Endothelial cell of umbilical vein (primary cell): ENCODE measurements around the gene PPP2R3B. TPM values are rescaled to one million over a fixed set of nuclear protein-coding genes. Genes with fewer than 3 reads are reported as not detected.

Experiments
- BruUV-seq: library from RNA; stranded (reverse); fragments of 400-500 nt; replicated peaks from 2 replicates; lab custom pipeline; 2021; lab: Mats Ljungman, UMichigan
- CTCF ChIA-PET: fragments of 300-600, 350-600 bp; sonication (Branson Sonifier 250); formaldehyde crosslinking; loops from one replicate; lab custom pipeline; 2021; ENCODE audit warnings: antibody characterized with exemption, inconsistent platforms; lab: Charles Lee
- POLR2A ChIA-PET: fragments of 300-600, 350-600 bp; sonication (Branson Sonifier 250); formaldehyde crosslinking; loops from one replicate; lab custom pipeline; 2021; ENCODE audit warnings: antibody characterized with exemption, inconsistent platforms; lab: Charles Lee
- DNase-seq: peaks from one replicate; pipeline ENCODE4 v3.0.0-alpha.2; 2011; ENCODE audit warnings: low read depth, low spot score
- FAIRE-seq: peaks from 2 replicates; lab custom pipeline; 2011; peaks lifted over from hg19 to GRCh38; lab: Jason Lieb, UNC
- H2AFZ ChIP-seq: 2 replicates; pipeline ENCODE4 v1.6.0; 2012; ENCODE audit warnings: low read depth, low read length, control low read depth, inconsistent platforms
- H3K27ac ChIP-seq: 2 replicates; pipeline ENCODE4 v1.5.1; 2011; ENCODE audit warnings: low read depth, mild to moderate bottlenecking, control low read depth, low read length, moderate library complexity; ENCODE audit not compliant: insufficient read depth
- H3K27me3 ChIP-seq, 2 experiments: 2 replicates each; pipeline versions ENCODE4 v1.6.0 to v1.6.1; 2011; ENCODE audit warnings: low read length in 2 of 2, mixed read lengths in 1 of 2; ENCODE audit not compliant: control insufficient read depth in 2 of 2, insufficient read depth in 2 of 2
- H3K36me3 ChIP-seq, 2 experiments: 2 replicates in 1 of 2; 3 replicates in 1 of 2; pipeline ENCODE4 v1.5.1; 2011; ENCODE audit warnings: low read length in 2 of 2, mild to moderate bottlenecking in 1 of 2, moderate library complexity in 1 of 2; ENCODE audit not compliant: control insufficient read depth in 2 of 2, insufficient read depth in 2 of 2; ENCODE audit errors: extremely low read depth in 1 of 2
- H3K4me1 ChIP-seq: 3 replicates; pipeline ENCODE4 v1.5.1; 2011; ENCODE audit warnings: mild to moderate bottlenecking, low read length; ENCODE audit not compliant: control insufficient read depth, insufficient read depth; ENCODE audit errors: extremely low read depth
- H3K4me2 ChIP-seq: 2 replicates; pipeline ENCODE4 v1.6.1; 2011; ENCODE audit warnings: low read length, control low read depth, mixed read lengths; ENCODE audit not compliant: insufficient read depth
- H3K4me3 ChIP-seq, 3 experiments: fragments of 200-600 bp in 1 of 3; sonication (generic), shearing (Covaris generic) in 1 of 3; replicated peaks in 1 of 3; 2 replicates each; pipeline ENCODE4 v1.5.1; 2011 to 2016; ENCODE audit warnings: control low read depth in 3 of 3, low read length in 3 of 3, mild to moderate bottlenecking in 2 of 3, inconsistent platforms in 1 of 3, low read depth in 1 of 3, moderate library complexity in 1 of 3; ENCODE audit not compliant: insufficient read depth in 1 of 3
- H3K79me2 ChIP-seq: 2 replicates; pipeline ENCODE4 v1.6.0; 2012; ENCODE audit warnings: low read length, inconsistent platforms; ENCODE audit not compliant: control insufficient read depth, insufficient read depth
- H3K9ac ChIP-seq: replicated peaks from 2 replicates; pipeline ENCODE3; 2011; ENCODE audit warnings: low read length, control low read depth; ENCODE audit not compliant: insufficient read depth; ENCODE audit errors: extremely low read depth
- H3K9me1 ChIP-seq: replicated peaks from 3 replicates; pipeline ENCODE4 v1.6.0; 2011; ENCODE audit warnings: mild to moderate bottlenecking, low read length; ENCODE audit not compliant: control insufficient read depth, insufficient read depth; ENCODE audit errors: extremely low read depth
- H3K9me3 ChIP-seq: replicated peaks from 2 replicates; pipeline ENCODE4 v1.5.1; 2012; ENCODE audit warnings: low read length, inconsistent platforms; ENCODE audit not compliant: control insufficient read depth, insufficient read depth
- H4K20me1 ChIP-seq: replicated peaks from 2 replicates; pipeline ENCODE3; 2011; ENCODE audit warnings: mild to moderate bottlenecking, low read length; ENCODE audit not compliant: control insufficient read depth, insufficient read depth; ENCODE audit errors: extremely low read depth
- CTCF ChIP-seq, 2 donors: IDR thresholded peaks; 1 replicate in 1 of 2; 2 replicates in 1 of 2; pipeline ENCODE4 v1.5.1; 2011; ENCODE audit warnings: low read length in 2 of 2, mild to moderate bottlenecking in 2 of 2, moderate library complexity in 2 of 2, control low read depth in 1 of 2, inconsistent platforms in 1 of 2, low read depth in 1 of 2; ENCODE audit not compliant: insufficient read depth in 1 of 2; ENCODE audit errors: extremely low read depth in 1 of 2
- EZH2 ChIP-seq: IDR thresholded peaks from 2 replicates; pipeline ENCODE4 v1.6.1; 2012; ENCODE audit warnings: borderline replicate concordance, low read depth, mild to moderate bottlenecking, moderate library complexity, low read length, inconsistent platforms; ENCODE audit not compliant: severe bottlenecking
- FOS ChIP-seq: IDR thresholded peaks from 2 replicates; pipeline ENCODE4 v1.6.1; 2011; ENCODE audit warnings: mild to moderate bottlenecking, low read length, moderate library complexity, borderline replicate concordance; ENCODE audit not compliant: insufficient read depth
- GATA2 ChIP-seq: IDR thresholded peaks from 2 replicates; pipeline ENCODE4 v1.7.0; 2011; ENCODE audit warnings: low read depth, mild to moderate bottlenecking, moderate library complexity, mixed read lengths, low read length; ENCODE audit not compliant: insufficient read length, insufficient read depth
- JUN ChIP-seq: IDR thresholded peaks from 2 replicates; pipeline ENCODE4 v1.6.1; 2011; ENCODE audit warnings: borderline replicate concordance, low read depth; ENCODE audit not compliant: insufficient read length, insufficient read depth
- MAX ChIP-seq: IDR thresholded peaks from 2 replicates; pipeline ENCODE4 v1.6.1; 2011; ENCODE audit not compliant: insufficient read depth, insufficient read length
- MYC ChIP-seq: IDR thresholded peaks from one replicate; pipeline ENCODE4 v1.6.1; 2011; ENCODE audit warnings: mild to moderate bottlenecking, low read depth, low read length
- POLR2A ChIP-seq: IDR thresholded peaks from 2 replicates; pipeline ENCODE4 v1.6.1; 2012; ENCODE audit warnings: low read depth, mild to moderate bottlenecking, control low read depth, low read length
- POLR2AphosphoS5 ChIP-seq: IDR thresholded peaks from 2 replicates; pipeline ENCODE4 v1.6.1; 2012; ENCODE audit warnings: low read depth, mild to moderate bottlenecking, control low read depth, low read length, moderate library complexity; ENCODE audit not compliant: insufficient read depth
- dilution Hi-C: fragments of 300-500 bp; cut with MboI; formaldehyde crosslinking; loops from one replicate; pipeline ENCODE4 v1.15.0; 2019; ENCODE audit warnings: low sequenced_read_pairs; ENCODE audit not compliant: extremely low pct_ligation_motif_present
- intact Hi-C: fragments of 100-400 bp; cut with micrococcal nuclease; formaldehyde crosslinking; loops from one replicate; pipeline ENCODE4 v1.10.0; 2022
- polyA plus RNA-seq, 4 experiments: library from polyadenylated mRNA; depleted of rRNA in 3 of 4; stranded (reverse) in 3 of 4; unstranded in 1 of 4; fragments of >200 nt; gene quantifications; 2 replicates each; pipeline versions ENCODE4 v1.2.1 to v1.2.3, GENCODE V29; 2011 to 2012; ENCODE audit warnings: missing spikeins in 1 of 4
- total RNA-seq: library from RNA; stranded (reverse); gene quantifications from 2 replicates; pipeline ENCODE4 v1.2.3, GENCODE V29; 2021

The PPP2R3B gene
- total and polyA plus RNA-seq, 2 donors (not counting 3 experiments of a cell fraction or from before 2014, with no cell fraction given): 19.1 to 33.6 TPM

GRCh38 chrX:405149-405548 lies 18.4 kb upstream of the PPP2R3B start:
- Histone ChIP-seq H2AFZ (no peak overlapping the region), H3K9ac (no peak overlapping the region), H3K9me1 (no peaks in the 10 kb centered on the region), H3K79me2 (no peaks in the 10 kb centered on the region), H3K27me3 (no peaks in the 10 kb centered on the region), H4K20me1 (no peaks in the 10 kb centered on the region), H3K4me3 (no peak overlapping the region), H3K4me2 (no peak overlapping the region), H3K9me3 (no peaks in the 10 kb centered on the region), H3K27ac (no peak overlapping the region), H3K36me3 (no peaks in the 10 kb centered on the region), H3K4me1 (no peaks in the 10 kb centered on the region)
- no TSS peak for BruUV-seq
- DNase-seq (no peak), FAIRE-seq (no peak)
- POLR2A ChIA-PET: no interaction called here
- TF ChIP-seq POLR2A (no peak), MAX (no peak), CTCF (IDR thresholded peaks at IDR 0.05; ENCODE audit: extremely low read depth in 1 of 2, insufficient read depth in 1 of 2, low read depth in 1 of 2, low read length in 2 of 2) (no peak), EZH2 (no peak), MYC (no peak), FOS (no peak), JUN (no peak), GATA2 (no peak), POLR2AphosphoS5 (no peak)
- CTCF ChIA-PET: no interaction called here
- intact Hi-C loops: no loop called here
- dilution Hi-C loops: no loop called here
